ENCODE results near the gene SPAG16.

Gene SPAG16

GRCh38 chr2:214064471-214064870, 780.2 kb downstream of the SPAG16 start:
- H3K4me3 ChIP-seq (ENCODE audit: low read depth, low read length) = no peak overlapping the region
- in situ Hi-C loops (cut with HindIII; ENCODE audit: low sequenced_read_pairs) = no loop called here
- TF ChIP-seq CTCF (IDR thresholded peaks at IDR 0.05; ENCODE audit: low read depth, low read length, missing control alignments) = no peak
- DNase-seq (ENCODE audit: low read depth) = no peak

DNA sequence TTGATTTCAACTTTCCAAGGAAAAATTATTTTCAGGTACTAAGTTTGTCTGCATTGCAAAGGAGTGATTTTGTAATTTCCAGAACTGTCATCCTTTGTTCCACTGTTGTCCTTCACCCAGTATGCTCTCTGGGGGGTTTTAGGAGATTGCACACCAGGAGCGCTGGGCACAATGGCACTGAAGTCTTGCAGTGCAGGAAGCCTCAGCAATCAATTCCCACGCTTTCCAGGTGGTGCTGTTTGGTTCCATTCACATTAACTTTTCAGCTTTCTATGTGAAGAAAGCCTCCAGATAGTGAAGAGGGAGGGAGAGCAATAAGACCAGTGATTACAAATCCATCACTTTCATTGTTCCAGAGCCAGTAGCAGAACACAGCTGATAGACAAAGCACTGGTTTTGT, 782.6 kb downstream of the SPAG16 start:
- DNase-seq (ENCODE audit: low read depth) = no peak
- TF ChIP-seq CTCF (IDR thresholded peaks at IDR 0.05; ENCODE audit: low read depth, low read length, missing control alignments) = no peak
- no peak overlapping the region for H3K4me3 ChIP-seq (ENCODE audit: low read depth, low read length)
- in situ Hi-C loops (cut with HindIII; ENCODE audit: low sequenced_read_pairs) = no loop called here

DNA sequence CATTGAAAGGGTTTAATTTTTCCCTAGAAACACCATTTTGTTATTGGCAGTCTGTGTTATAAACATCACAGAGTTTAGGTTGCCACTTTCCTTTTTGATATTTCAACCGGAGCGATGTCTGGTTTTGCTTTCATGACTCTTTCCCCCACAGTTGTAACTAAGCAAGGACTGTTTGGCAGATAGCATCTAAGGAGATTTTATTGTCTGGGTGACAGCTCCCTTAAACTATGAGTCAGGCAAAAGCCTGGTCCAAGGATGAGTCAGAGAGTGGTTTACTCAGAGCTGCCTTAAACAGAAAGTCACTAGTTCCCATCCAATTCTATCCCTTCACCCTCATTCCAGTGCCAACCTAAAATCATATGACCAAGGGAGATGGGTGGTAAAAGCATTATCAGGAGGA, 785.0 kb downstream of the SPAG16 start:
- peak overlapping the region; percentile 27 for H3K4me3 ChIP-seq (ENCODE audit: low read depth, low read length)
- TF ChIP-seq CTCF (IDR thresholded peaks at IDR 0.05; ENCODE audit: low read depth, low read length, missing control alignments) = no peak
- peak; percentile 84 for DNase-seq (ENCODE audit: low read depth)
- in situ Hi-C loops (cut with HindIII; ENCODE audit: low sequenced_read_pairs) = no loop called here

GRCh38 chr2:214075456-214075855, 791.2 kb downstream of the SPAG16 start:
- DNase-seq (ENCODE audit: low read depth) = no peak
- H3K4me3 ChIP-seq (ENCODE audit: low read depth, low read length) = no peak overlapping the region
- no peak for TF ChIP-seq CTCF (IDR thresholded peaks at IDR 0.05; ENCODE audit: low read depth, low read length, missing control alignments)
- in situ Hi-C loops (cut with HindIII; ENCODE audit: low sequenced_read_pairs) = no loop called here

GRCh38 chr2:214076527-214076926, 792.3 kb downstream of the SPAG16 start:
- TF ChIP-seq CTCF (IDR thresholded peaks at IDR 0.05; ENCODE audit: low read depth, low read length, missing control alignments) = no peak
- H3K4me3 ChIP-seq (ENCODE audit: low read depth, low read length) = no peak overlapping the region
- in situ Hi-C loops (cut with HindIII; ENCODE audit: low sequenced_read_pairs) = no loop called here
- DNase-seq (ENCODE audit: low read depth) = no peak

GRCh38 chr2:214077727-214078126, 793.5 kb downstream of the SPAG16 start:
- H3K4me3 ChIP-seq (ENCODE audit: low read depth, low read length) = no peak overlapping the region
- in situ Hi-C loops (cut with HindIII; ENCODE audit: low sequenced_read_pairs) = no loop called here
- no peak for DNase-seq (ENCODE audit: low read depth)
- no peak for TF ChIP-seq CTCF (IDR thresholded peaks at IDR 0.05; ENCODE audit: low read depth, low read length, missing control alignments)

GRCh38 chr2:214079032-214079431, 794.8 kb downstream of the SPAG16 start:
- H3K4me3 ChIP-seq (ENCODE audit: low read depth, low read length) = no peak overlapping the region
- in situ Hi-C loops (cut with HindIII; ENCODE audit: low sequenced_read_pairs) = no loop called here
- no peak for DNase-seq (ENCODE audit: low read depth)

More at GRCh38 chr2:214079032-214079431, 794.8 kb downstream of the SPAG16 start:
- no peak for TF ChIP-seq CTCF (IDR thresholded peaks at IDR 0.05; ENCODE audit: low read depth, low read length, missing control alignments)

Measured in astrocyte of the cerebellum (primary cell).